SK-N-SH treated with all-trans-retinoic acid at 6 μM for 48 hours (cell line): ENCODE data around the gene ELMO1.

Experiments
- ATAC-seq: fragments of 200-7000 bp; cut with Tn5 transposase; 3 replicates; pipeline ENCODE4 v1.9.1; 2020; ENCODE audit warnings: mild to moderate bottlenecking, moderate library complexity
- ARNTL ChIP-seq: fragments of 450-650 bp; formaldehyde crosslinking; IDR thresholded peaks from 2 replicates; pipeline ENCODE4 v1.5.0; 2020; ENCODE audit warnings: low read depth, mild to moderate bottlenecking, moderate library complexity, borderline replicate concordance
- BACH2 ChIP-seq: fragments of 250-450 bp; sonication (Bioruptor Pico); IDR thresholded peaks from 2 replicates; pipeline ENCODE4 v1.9.0; 2021; ENCODE audit warnings: mild to moderate bottlenecking, borderline replicate concordance
- CSDC2 ChIP-seq: fragments of 250-450 bp; sonication (Bioruptor Pico); IDR thresholded peaks from 2 replicates; pipeline ENCODE4 v1.5.0; 2020; ENCODE audit warnings: mild to moderate bottlenecking, moderate library complexity
- ESRRG ChIP-seq: fragments of 250-450 bp; sonication (Bioruptor Pico); IDR thresholded peaks from 2 replicates; pipeline ENCODE4 v1.6.1; 2021; ENCODE audit warnings: mild to moderate bottlenecking
- ISL1 ChIP-seq: fragments of 250-450 bp; sonication (Bioruptor Pico); IDR thresholded peaks from 2 replicates; pipeline ENCODE4 v2.1.2; 2022; ENCODE audit warnings: mild to moderate bottlenecking, moderate library complexity
- OSR1 ChIP-seq: fragments of 250-450 bp; sonication (Bioruptor Pico); IDR thresholded peaks from 2 replicates; pipeline ENCODE4 v1.8.0; 2022; ENCODE audit warnings: moderate library complexity, mild to moderate bottlenecking, inconsistent platforms
- PPARA ChIP-seq: fragments of 250-450 bp; sonication (Bioruptor Pico); IDR thresholded peaks from 2 replicates; pipeline ENCODE4 v1.5.0; 2020; ENCODE audit warnings: mild to moderate bottlenecking, borderline replicate concordance
- RARB ChIP-seq: fragments of 250-450 bp; sonication (Bioruptor Pico); IDR thresholded peaks from 2 replicates; pipeline ENCODE4 v1.8.0; 2021; ENCODE audit warnings: mild to moderate bottlenecking, moderate library complexity
- TCF4 ChIP-seq: fragments of 250-450 bp; sonication (Bioruptor Pico); IDR thresholded peaks from 2 replicates; pipeline ENCODE4 v1.8.0; 2021; ENCODE audit warnings: mild to moderate bottlenecking, moderate library complexity, borderline replicate concordance
- TOX ChIP-seq: fragments of 250-450 bp; sonication (Bioruptor Pico); IDR thresholded peaks from 2 replicates; pipeline ENCODE4 v1.8.0; 2021; ENCODE audit warnings: mild to moderate bottlenecking, moderate library complexity, borderline replicate concordance
- ZC3H10 ChIP-seq: fragments of 250-450 bp; sonication (Bioruptor Pico); IDR thresholded peaks from 2 replicates; pipeline ENCODE4 v1.5.1; 2021; ENCODE audit warnings: mild to moderate bottlenecking, moderate library complexity
- ZFP3 ChIP-seq: fragments of 250-450 bp; sonication (Bioruptor Pico); IDR thresholded peaks from 2 replicates; pipeline ENCODE4 v1.5.0; 2020; ENCODE audit warnings: mild to moderate bottlenecking, moderate library complexity
- ZFP30 ChIP-seq: fragments of 450-650 bp; formaldehyde crosslinking; IDR thresholded peaks from 2 replicates; pipeline ENCODE4 v1.5.0; 2022; ENCODE audit warnings: mild to moderate bottlenecking, moderate library complexity
- ZNF565 ChIP-seq: fragments of 450-650 bp; formaldehyde crosslinking; conservative IDR thresholded peaks from 2 replicates; pipeline ENCODE4 v1.5.0; 2020; ENCODE audit warnings: low read depth, mild to moderate bottlenecking, moderate library complexity
- ZNF70 ChIP-seq: fragments of 450-650 bp; formaldehyde crosslinking; IDR thresholded peaks from 2 replicates; pipeline ENCODE4 v1.5.0; 2020; ENCODE audit warnings: mild to moderate bottlenecking, moderate library complexity
- ZNF8 ChIP-seq: fragments of 450-650 bp; formaldehyde crosslinking; IDR thresholded peaks from 2 replicates; pipeline ENCODE4 v1.5.0; 2020; ENCODE audit warnings: mild to moderate bottlenecking, moderate library complexity
- TF ChIP-seq, protein P1 (sequence below): fragments of 250-450 bp; sonication (Bioruptor Pico); IDR thresholded peaks from 2 replicates; pipeline ENCODE4 v1.5.1; 2020; ENCODE audit warnings: low read depth, mild to moderate bottlenecking, moderate library complexity
- TF ChIP-seq, protein P2 (sequence below): fragments of 250-450 bp; sonication (Bioruptor Pico); IDR thresholded peaks from 2 replicates; pipeline ENCODE4 v1.8.0; 2020; ENCODE audit warnings: mild to moderate bottlenecking, moderate library complexity, borderline replicate concordance
- TF ChIP-seq, protein P3 (sequence below): fragments of 250-450 bp; sonication (Bioruptor Pico); IDR thresholded peaks from 2 replicates; pipeline ENCODE4 v1.5.0; 2020; ENCODE audit warnings: mild to moderate bottlenecking, moderate library complexity
- TF ChIP-seq, protein P4 (sequence below): fragments of 250-450 bp; sonication (Bioruptor Pico); IDR thresholded peaks from 2 replicates; pipeline ENCODE4 v1.8.0; 2021; ENCODE audit warnings: low read depth, mild to moderate bottlenecking, moderate library complexity, borderline replicate concordance
- TF ChIP-seq, protein P5 (sequence below): fragments of 250-450 bp; sonication (Bioruptor Pico); IDR thresholded peaks from 2 replicates; pipeline ENCODE4 v1.5.1; 2021; ENCODE audit warnings: mild to moderate bottlenecking, moderate library complexity

ELMO1 gene

DNA sequence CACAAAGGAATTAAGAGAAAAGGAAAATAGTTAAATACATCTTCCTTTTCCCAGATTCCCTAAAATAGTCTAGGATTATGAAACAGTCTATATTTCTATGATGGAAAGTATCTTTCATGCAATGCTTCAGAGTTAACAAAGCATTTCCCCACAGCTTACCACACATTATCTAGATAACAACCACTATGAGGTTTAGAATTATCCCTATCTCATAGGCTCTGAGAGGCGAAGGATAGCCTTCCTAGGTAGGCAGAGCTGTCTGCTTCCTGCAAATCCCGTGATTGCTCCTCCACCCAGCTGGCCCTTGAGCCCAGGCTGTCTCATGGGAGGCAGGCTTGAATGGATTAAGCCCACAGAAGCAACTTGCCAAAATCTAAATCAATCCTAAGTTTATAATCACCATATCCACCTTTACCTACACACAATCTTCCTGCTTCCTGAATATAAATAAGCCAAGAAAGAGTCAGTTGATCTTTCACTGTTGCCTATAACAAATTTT, 402.9 kb downstream of the ELMO1 start:
- no peak for ATAC-seq
- TF ChIP-seq TOX (CRISPR knock-in tag) (no peak), ZC3H10 (CRISPR knock-in tag) (no peak), CSDC2 (CRISPR knock-in tag) (no peak), ESRRG (CRISPR knock-in tag) (no peak), ZFP30 (no peak), TCF4 (CRISPR knock-in tag) (no peak), ZNF8 (CRISPR knock-in tag) (no peak), ISL1 (CRISPR knock-in tag) (no peak), ZFP3 (CRISPR knock-in tag) (no peak), OSR1 (CRISPR knock-in tag) (no peak), ZNF565 (no peak), RARB (CRISPR knock-in tag) (no peak)
- TF ChIP-seq, protein P1, sequence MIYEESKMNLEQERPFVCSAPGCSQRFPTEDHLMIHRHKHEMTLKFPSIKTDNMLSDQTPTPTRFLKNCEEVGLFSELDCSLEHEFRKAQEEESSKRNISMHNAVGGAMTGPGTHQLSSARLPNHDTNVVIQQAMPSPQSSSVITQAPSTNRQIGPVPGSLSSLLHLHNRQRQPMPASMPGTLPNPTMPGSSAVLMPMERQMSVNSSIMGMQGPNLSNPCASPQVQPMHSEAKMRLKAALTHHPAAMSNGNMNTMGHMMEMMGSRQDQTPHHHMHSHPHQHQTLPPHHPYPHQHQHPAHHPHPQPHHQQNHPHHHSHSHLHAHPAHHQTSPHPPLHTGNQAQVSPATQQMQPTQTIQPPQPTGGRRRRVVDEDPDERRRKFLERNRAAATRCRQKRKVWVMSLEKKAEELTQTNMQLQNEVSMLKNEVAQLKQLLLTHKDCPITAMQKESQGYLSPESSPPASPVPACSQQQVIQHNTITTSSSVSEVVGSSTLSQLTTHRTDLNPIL (CRISPR knock-in tag) = no peak
- TF ChIP-seq, protein P2, sequence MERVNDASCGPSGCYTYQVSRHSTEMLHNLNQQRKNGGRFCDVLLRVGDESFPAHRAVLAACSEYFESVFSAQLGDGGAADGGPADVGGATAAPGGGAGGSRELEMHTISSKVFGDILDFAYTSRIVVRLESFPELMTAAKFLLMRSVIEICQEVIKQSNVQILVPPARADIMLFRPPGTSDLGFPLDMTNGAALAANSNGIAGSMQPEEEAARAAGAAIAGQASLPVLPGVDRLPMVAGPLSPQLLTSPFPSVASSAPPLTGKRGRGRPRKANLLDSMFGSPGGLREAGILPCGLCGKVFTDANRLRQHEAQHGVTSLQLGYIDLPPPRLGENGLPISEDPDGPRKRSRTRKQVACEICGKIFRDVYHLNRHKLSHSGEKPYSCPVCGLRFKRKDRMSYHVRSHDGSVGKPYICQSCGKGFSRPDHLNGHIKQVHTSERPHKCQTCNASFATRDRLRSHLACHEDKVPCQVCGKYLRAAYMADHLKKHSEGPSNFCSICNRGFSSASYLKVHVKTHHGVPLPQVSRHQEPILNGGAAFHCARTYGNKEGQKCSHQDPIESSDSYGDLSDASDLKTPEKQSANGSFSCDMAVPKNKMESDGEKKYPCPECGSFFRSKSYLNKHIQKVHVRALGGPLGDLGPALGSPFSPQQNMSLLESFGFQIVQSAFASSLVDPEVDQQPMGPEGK (CRISPR knock-in tag) = no peak
- TF ChIP-seq, protein P3, sequence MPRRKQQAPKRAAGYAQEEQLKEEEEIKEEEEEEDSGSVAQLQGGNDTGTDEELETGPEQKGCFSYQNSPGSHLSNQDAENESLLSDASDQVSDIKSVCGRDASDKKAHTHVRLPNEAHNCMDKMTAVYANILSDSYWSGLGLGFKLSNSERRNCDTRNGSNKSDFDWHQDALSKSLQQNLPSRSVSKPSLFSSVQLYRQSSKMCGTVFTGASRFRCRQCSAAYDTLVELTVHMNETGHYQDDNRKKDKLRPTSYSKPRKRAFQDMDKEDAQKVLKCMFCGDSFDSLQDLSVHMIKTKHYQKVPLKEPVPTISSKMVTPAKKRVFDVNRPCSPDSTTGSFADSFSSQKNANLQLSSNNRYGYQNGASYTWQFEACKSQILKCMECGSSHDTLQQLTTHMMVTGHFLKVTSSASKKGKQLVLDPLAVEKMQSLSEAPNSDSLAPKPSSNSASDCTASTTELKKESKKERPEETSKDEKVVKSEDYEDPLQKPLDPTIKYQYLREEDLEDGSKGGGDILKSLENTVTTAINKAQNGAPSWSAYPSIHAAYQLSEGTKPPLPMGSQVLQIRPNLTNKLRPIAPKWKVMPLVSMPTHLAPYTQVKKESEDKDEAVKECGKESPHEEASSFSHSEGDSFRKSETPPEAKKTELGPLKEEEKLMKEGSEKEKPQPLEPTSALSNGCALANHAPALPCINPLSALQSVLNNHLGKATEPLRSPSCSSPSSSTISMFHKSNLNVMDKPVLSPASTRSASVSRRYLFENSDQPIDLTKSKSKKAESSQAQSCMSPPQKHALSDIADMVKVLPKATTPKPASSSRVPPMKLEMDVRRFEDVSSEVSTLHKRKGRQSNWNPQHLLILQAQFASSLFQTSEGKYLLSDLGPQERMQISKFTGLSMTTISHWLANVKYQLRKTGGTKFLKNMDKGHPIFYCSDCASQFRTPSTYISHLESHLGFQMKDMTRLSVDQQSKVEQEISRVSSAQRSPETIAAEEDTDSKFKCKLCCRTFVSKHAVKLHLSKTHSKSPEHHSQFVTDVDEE = no peak

DNA sequence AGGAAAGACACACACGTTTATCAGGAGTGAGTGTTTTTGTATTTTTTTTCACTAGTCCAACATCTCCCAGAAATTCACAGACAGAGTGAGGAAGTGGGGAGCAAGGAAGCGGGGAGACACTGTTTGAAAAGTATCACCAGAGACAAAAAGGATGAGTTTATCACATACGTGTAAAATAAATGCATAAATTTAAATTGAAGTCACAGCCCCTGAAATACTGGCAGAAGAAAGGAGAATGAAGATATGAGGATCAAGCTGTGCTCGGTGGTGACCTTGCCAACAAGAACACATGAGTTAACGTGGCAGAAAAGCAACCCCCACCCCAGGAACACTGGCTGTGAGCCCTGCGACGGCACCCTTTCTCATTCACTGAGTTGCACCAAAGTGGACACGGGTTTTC, 407.2 kb downstream of the ELMO1 start:
- ATAC-seq = no peak
- no peak for TF ChIP-seq ZNF70
- TF ChIP-seq ZFP3 (CRISPR knock-in tag) = no peak
- TF ChIP-seq OSR1 (CRISPR knock-in tag) = no peak
- TF ChIP-seq ZNF8 (CRISPR knock-in tag) = no peak
- TF ChIP-seq ARNTL (CRISPR knock-in tag) = no peak
- TF ChIP-seq, protein P3 = no peak
- no peak for TF ChIP-seq TOX (CRISPR knock-in tag)
- TF ChIP-seq, protein P4, sequence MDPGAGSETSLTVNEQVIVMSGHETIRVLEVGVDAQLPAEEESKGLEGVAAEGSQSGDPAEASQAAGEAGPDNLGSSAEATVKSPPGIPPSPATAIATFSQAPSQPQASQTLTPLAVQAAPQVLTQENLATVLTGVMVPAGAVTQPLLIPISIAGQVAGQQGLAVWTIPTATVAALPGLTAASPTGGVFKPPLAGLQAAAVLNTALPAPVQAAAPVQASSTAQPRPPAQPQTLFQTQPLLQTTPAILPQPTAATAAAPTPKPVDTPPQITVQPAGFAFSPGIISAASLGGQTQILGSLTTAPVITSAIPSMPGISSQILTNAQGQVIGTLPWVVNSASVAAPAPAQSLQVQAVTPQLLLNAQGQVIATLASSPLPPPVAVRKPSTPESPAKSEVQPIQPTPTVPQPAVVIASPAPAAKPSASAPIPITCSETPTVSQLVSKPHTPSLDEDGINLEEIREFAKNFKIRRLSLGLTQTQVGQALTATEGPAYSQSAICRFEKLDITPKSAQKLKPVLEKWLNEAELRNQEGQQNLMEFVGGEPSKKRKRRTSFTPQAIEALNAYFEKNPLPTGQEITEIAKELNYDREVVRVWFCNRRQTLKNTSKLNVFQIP (CRISPR knock-in tag) = no peak
- TF ChIP-seq, protein P2 (CRISPR knock-in tag) = no peak
- TF ChIP-seq ISL1 (CRISPR knock-in tag) = no peak
- no peak for TF ChIP-seq BACH2 (CRISPR knock-in tag)
- TF ChIP-seq PPARA (CRISPR knock-in tag) = no peak
- TF ChIP-seq, protein P5, sequence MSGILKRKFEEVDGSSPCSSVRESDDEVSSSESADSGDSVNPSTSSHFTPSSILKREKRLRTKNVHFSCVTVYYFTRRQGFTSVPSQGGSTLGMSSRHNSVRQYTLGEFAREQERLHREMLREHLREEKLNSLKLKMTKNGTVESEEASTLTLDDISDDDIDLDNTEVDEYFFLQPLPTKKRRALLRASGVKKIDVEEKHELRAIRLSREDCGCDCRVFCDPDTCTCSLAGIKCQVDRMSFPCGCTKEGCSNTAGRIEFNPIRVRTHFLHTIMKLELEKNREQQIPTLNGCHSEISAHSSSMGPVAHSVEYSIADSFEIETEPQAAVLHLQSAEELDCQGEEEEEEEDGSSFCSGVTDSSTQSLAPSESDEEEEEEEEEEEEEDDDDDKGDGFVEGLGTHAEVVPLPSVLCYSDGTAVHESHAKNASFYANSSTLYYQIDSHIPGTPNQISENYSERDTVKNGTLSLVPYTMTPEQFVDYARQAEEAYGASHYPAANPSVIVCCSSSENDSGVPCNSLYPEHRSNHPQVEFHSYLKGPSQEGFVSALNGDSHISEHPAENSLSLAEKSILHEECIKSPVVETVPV (CRISPR knock-in tag) = no peak
